OCI-LY1 (cell line): ENCODE data around the gene PARVA.

ENCODE experiments used
- EZH2 ChIP-seq: fragments of 200-600 bp; sonication (generic), shearing (Covaris generic); IDR thresholded peaks from 2 replicates; pipeline ENCODE4 v1.8.0; 2017; ENCODE audit warnings: borderline replicate concordance, mixed run types, mild to moderate bottlenecking, antibody characterized with exemption, low read length, moderate library complexity, mixed read lengths
- TF ChIP-seq, protein P1 (sequence below): fragments of 200-600 bp; sonication (generic), shearing (Covaris generic); IDR thresholded peaks from 2 replicates; pipeline ENCODE4 v1.5.1; 2017; ENCODE audit warnings: mild to moderate bottlenecking, antibody characterized with exemption, low read length, moderate library complexity, mixed read lengths

DNA sequence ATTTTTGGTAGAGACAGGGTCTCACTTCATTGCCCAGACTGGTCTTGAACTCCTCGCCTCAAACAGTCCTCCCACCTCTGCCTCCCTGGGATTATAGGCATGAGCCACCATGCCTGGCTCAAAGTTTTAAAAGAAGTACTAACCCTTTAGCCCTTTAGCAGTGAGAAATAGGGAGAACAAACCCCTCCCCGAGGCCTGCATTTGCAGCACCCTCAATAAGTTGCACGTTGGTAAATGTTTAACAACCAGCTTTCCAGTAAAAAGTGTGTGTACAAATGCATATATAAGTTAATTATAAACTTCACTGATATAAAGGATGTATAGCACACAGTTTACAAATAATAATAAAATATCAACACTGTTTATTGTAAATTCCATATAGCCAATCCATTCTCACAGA lies 51.8 kb downstream of the PARVA start:
- TF ChIP-seq, protein P1, sequence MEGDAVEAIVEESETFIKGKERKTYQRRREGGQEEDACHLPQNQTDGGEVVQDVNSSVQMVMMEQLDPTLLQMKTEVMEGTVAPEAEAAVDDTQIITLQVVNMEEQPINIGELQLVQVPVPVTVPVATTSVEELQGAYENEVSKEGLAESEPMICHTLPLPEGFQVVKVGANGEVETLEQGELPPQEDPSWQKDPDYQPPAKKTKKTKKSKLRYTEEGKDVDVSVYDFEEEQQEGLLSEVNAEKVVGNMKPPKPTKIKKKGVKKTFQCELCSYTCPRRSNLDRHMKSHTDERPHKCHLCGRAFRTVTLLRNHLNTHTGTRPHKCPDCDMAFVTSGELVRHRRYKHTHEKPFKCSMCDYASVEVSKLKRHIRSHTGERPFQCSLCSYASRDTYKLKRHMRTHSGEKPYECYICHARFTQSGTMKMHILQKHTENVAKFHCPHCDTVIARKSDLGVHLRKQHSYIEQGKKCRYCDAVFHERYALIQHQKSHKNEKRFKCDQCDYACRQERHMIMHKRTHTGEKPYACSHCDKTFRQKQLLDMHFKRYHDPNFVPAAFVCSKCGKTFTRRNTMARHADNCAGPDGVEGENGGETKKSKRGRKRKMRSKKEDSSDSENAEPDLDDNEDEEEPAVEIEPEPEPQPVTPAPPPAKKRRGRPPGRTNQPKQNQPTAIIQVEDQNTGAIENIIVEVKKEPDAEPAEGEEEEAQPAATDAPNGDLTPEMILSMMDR: no peak
- no peak for TF ChIP-seq EZH2
